ENCODE results near the gene ADGRG6.

ADGRG6 gene

GRCh38 chr6:142321451-142321850 lies 19.6 kb downstream of the ADGRG6 start:
- no peak for DNase-seq (ENCODE audit: low read depth in 2 of 2)

- DNase-seq (ENCODE audit: low read depth in 2 of 2), result no peak
Measured at GRCh38 chr6:142322066-142322465, 20.3 kb downstream of the ADGRG6 start.

DNA sequence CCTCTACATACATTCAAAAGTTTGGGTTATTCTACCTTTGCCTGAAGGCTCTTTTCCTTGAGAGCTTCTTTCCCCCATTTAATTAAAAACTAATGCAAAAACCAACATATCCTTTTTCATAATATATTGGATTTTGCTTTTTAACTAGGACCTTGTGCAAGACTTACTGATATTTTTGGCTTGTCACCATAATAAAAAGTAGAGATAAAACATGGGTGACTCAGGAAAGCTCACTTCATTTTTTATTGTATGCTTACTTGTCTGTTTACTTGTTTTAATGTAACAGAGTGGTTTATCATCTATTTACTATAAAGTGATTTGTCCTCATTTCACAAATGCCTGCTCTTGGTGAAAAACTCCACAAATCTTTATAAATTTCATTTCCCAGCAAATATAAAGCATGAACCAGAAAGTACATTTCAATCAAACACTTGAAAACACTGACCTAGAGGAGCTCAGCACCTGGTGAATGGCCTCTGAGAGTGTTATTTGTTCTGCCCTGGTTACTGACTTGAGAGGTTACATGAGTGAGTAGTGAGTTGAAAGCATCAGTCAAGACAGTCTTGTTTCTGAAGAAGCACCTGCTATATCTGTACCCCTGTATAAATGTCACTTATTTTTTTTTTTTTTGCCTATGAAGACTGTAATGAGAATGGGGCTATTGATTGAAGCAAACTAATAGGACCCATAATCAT lies 20.8 kb downstream of the ADGRG6 start:
- no peak for DNase-seq (ENCODE audit: low read depth in 2 of 2)

DNA sequence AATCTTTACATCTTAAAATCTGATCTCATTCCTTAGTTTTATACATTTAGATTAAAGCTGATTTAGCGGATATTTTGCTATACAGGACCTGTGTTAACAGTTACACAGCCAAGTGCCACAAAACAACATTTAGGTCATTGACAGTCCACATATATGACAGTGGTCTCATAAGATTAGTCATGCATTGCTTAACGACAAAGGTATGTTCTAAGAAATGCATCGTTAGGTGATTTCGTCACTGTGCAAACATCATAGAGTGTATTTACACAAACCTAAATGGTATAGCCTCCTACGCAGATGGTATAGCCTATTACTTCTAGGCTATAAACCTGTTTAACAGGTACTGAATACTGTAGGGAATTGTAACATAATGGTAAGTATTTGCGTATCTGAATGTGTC lies 21.6 kb downstream of the ADGRG6 start:
- DNase-seq (ENCODE audit: low read depth in 2 of 2), result no peak

GRCh38 chr6:142324111-142324510 lies 22.3 kb downstream of the ADGRG6 start:
- DNase-seq (ENCODE audit: low read depth in 2 of 2), result no peak

DNA sequence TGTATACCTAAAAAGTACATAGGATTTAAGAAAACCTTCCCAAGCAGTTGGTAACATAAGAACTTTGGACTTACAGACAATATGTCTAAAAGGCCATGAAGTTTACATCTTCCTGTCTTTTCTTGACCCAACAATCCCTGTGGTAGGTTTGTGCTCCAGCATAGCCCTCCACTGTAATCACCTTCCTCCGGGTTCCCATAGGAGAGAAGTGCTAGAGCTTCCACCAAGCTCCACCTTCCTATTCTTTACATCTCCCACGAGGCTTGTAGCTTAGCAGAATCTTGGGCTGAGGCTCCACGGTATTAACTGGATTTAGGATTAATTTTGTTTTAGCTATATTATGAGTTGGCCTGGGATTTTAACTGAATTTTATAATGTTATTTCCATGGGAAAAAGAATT lies 23.3 kb downstream of the ADGRG6 start:
- DNase-seq (ENCODE audit: low read depth in 2 of 2), result no peak

- DNase-seq (ENCODE audit: low read depth in 2 of 2), result no peak
Measured at GRCh38 chr6:142326540-142326939, 24.7 kb downstream of the ADGRG6 start.

- no peak for DNase-seq (ENCODE audit: low read depth in 2 of 2)
Measured at GRCh38 chr6:142328070-142328469, 26.3 kb downstream of the ADGRG6 start.

DNA sequence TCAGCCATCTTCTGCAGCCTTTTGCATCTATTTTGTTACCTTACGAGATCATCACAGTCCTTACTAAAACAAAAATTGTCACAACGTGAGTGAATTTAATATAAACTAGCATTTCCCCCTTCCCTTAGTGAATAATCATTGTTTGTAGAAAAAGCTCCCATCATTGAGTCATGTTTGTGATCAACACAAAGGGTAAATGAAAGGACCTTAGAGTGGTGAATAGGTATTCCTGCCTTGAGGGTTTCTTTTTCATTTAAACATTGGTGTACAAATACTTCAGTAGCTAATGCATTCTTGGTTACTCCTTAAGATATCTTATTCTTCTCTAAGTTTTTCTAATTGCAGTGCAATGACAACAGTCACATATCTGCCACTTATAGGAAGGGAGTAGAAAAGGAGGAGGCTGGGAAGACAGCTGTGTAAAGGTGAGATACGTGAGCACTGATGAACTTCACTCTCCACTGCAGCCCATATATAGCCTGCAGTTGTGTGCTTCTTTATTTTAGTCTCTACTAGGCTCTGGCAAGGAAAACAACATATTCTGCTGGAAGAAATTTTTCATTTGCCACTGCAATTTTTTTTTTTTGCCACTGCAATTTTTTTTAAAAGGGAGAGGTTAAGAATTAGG lies 27.8 kb downstream of the ADGRG6 start:
- no peak for DNase-seq (ENCODE audit: low read depth in 2 of 2)

DNA sequence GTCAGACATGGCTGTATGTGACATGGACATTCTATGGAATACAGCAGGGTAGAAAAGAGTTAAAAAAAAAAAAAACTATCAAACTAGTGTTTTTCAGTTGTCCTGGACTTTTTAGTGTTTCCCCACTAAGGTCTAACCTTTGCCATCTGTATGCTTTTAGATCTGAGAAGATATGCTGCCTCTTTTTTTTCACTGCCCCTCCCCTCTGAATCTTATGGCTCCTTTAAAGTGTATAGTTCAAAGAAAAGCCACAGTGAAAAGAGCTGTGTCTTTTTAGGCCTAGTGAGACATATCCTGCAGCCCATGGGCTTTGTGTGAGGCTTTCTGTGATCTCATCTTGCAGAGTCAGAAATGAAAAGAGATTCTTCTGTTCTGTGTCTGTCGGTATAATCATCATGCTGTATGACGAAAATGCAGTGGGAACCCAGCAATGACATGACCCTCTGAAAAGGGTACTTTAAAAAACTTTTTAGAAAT lies 29.3 kb downstream of the ADGRG6 start:
- DNase-seq (ENCODE audit: low read depth in 2 of 2), result no peak

DNA sequence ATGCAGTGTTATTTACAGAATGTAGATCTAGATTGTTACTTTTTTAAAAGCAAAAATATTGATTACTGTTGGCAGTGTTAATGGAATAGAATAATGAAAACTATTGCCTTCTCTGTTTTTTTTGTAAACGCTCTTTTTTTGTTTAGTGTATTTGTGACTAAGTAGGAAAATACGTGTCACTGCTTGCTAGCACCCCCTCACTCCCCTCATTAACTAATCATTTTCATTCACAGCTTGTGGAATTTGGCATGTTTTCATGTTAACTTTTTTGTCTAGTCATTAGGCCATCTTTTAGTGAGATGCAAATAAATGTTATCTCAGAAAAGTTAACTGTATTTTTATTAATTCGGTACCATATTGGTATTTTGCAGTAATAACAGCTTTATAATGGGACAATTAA lies 29.8 kb downstream of the ADGRG6 start:
- DNase-seq (ENCODE audit: low read depth in 2 of 2), result no peak

DNA sequence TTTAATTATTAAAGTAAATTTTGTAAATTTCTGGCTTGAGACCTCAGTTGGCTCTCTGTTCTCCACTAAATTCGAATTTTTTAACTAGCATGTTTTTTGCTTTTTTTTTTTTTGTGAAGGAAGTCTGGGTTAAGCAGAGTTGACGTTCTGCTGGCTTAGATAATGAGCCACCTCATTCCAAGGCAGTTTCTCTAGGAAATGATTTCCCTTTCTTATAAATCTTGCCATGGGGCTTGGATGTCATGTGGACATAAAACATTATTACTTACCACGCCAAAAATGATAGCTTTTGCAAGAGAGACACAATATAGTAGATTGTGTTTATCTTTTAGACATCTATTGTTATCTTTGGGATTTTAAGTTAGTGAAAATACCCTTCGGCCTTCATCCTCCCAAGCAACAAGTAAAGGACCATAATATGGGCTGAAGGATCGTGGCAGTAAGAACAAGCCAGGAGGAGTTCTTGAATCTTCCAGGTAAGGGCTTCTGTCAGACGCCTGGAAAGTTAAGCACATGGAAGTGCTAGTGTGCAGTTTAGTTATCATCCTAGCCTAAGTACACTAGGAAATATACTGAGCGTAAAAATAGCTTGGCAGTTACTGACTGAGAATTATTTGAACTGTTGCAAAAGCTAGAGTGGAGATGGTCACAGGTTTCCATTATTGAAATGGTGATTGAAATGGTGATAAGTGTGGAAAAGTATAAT lies 30.7 kb downstream of the ADGRG6 start:
- no peak for DNase-seq (ENCODE audit: low read depth in 2 of 2)

DNA sequence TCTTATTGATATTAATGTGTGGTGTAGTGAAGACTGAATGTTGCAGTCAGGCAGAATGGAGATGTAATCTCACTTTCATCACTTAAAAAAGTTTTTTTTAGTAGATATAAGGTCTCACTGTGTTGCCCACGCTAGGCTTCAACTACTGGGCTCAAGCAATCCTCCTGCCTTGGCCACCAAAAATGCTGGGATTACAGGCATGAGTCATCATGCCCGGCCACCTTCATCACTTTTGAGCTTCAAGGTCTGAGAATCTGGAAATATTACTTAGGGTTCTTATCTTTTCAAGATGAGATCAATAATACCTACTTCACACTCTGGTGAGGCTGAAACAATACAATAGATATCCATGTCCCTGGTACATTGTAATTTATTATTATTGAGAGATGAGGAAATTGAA lies 31.6 kb downstream of the ADGRG6 start:
- no peak for DNase-seq (ENCODE audit: low read depth in 2 of 2)

DNA sequence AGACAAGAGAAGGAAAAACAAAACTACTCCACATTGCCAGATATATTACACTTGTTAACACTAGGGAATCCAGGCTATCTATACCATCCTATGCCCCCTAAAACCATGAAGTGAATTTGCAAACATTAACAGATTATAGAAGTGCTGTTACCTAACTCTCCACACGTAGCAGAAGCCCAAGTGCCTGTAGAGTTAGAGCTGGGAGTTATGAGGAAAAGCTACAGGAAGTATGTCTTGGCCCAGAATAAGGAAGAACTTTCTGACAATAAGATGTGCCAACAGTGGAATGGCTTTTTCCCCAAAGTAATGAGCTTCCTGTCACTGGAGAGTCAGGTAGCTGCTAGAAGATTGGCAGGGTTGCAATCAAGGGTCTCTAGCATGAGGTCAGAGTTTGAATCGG lies 32.5 kb downstream of the ADGRG6 start:
- DNase-seq (ENCODE audit: low read depth in 2 of 2), result no peak

DNA sequence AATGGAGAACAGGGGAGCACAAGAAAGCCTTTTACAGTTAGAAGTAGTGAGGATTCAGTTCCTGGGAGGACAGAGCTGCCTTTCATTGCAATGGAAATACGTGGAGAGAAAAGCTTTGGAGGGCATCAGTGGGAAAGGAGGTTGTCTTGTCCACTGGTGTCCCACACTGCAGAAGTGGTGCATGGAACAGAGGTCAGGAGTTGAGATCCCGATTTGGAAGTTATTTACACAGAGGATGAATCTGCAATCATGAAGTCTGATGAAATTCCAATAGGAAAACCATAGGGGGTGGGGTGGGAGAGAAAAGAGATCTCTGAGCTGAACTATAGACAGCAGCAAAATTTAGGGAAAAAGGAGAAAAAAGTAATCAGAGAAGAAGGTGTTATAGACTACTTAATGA lies 33.6 kb downstream of the ADGRG6 start:
- DNase-seq (ENCODE audit: low read depth in 2 of 2), result no peak

DNA sequence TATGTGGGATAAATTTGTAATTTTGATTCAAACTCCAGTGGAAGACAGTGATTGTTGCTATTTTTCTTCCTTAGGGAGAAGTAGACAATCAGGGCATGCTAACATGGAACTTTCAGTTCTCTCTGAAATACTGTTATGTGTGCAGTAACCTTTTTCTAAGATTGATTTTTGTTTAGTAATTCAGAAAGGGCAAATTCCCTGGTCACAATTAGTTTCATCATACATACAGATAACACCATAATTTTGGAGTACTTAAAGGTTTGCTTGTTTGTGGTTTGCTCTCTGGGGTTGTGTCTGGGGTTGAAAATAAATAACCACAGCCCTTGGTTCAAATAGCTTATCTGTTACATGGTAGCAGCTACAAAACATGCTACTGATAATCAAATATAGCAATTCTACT lies 34.4 kb downstream of the ADGRG6 start:
- no peak for DNase-seq (ENCODE audit: low read depth in 2 of 2)

DNA sequence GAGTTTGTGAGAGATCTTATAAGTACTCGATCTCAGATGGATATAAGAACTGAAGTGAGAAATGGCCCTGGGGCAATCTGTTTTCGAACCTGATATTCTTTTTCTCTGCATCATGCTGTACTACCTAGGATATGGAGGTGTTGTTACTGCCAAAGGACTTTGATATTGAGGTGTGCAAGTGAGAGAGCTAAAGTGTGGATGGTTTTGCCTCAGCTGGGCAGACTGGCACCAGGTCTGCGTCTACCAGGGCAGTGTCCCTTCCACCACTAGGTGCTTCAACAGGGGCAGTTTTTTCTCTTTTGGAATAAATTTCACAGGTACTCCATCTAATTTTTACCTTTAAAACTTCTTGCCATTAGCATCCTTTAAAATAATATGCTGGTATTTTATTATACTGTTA lies 35.0 kb downstream of the ADGRG6 start:
- DNase-seq (ENCODE audit: low read depth in 2 of 2), result no peak

DNA sequence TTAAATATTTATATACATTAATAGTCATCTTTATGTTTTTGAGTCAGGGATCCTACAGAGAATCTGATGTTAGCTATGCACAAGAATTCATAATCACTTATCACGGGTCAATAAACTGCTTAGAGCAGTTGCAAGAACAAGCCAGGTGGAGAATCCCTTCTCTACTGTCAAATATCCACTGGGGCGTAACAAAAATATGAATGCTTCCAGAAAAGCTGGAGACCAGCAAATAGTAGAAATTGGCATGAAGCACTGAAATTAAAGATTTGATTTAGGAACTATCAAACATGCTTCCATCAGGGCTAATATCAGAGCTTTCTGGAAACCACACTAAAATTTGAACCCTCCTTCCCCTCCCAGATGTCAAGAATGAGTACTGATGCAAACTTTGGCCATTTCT lies 37.3 kb downstream of the ADGRG6 start:
- no peak for DNase-seq (ENCODE audit: low read depth in 2 of 2)

GRCh38 chr6:142339968-142340658 lies 38.3 kb downstream of the ADGRG6 start:
- DNase-seq (ENCODE audit: low read depth in 2 of 2), result no peak

- no peak for DNase-seq (ENCODE audit: low read depth in 2 of 2)
Measured at GRCh38 chr6:142341855-142342330, 40.1 kb downstream of the ADGRG6 start.

GRCh38 chr6:142342986-142343385 lies 41.2 kb downstream of the ADGRG6 start:
- DNase-seq (ENCODE audit: low read depth in 2 of 2), result no peak

DNA sequence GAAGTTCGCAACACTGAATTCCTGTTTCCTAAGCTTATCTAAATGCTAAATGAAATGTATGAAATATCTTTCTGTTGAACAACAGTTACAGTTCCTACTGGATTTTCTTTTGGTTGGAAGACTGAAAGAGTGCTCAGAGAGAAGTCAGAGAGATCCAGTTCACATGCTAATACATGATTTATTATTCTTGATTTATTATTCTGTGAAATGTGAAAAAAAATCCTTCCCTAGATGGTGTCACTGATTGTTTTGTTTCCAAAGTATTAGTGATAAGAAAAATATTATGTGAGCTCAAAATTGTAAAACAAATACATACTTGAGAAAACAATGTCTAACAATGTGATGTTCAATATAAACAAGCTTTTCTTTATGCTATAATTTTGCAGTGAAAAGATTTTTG lies 42.1 kb downstream of the ADGRG6 start:
- no peak for DNase-seq (ENCODE audit: low read depth in 2 of 2)
